Measurements from ENCODE around the gene PAPOLB.

Gene PAPOLB

GRCh38 chr7:4878336-4879335, 16.8 kb upstream of the PAPOLB start:
- CTCF ChIA-PET, result no interaction called here
- POLR2A ChIA-PET, result no interaction called here
- no peak for DNase-seq (ENCODE audit: extremely low spot score)
- TF ChIP-seq CTCF (IDR thresholded peaks at IDR 0.05; ENCODE audit: control extremely low read depth, extremely low read depth, low read depth, missing control alignments), result no peak

GRCh38 chr7:4876586-4876985, 14.8 kb upstream of the PAPOLB start:
- ChIA-PET POLR2A (no interaction called here), CTCF (no interaction called here)
- TF ChIP-seq CTCF (IDR thresholded peaks at IDR 0.05; ENCODE audit: control extremely low read depth, extremely low read depth, low read depth, missing control alignments), result no peak
- DNase-seq (ENCODE audit: extremely low spot score), result no peak

DNA sequence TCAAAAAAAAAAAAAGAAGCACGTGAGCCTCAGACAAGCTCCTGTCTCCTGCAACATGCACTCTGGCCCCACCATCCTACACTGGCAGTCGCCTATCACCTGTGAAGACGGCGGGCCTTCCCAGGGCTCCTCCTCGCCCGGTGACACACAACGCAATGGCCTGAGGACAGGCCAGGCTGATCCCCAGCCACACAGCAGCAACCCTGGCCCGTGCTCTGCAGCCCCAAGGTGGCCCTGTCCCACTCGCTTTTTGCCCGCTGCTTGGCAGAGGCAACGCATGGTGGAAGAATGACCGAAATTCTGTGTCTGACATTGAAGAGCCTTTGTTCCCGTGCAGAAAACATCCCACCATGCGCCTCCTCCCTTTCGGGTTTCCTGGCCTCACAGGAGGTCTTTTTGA, 13.6 kb upstream of the PAPOLB start:
- no peak for TF ChIP-seq CTCF (IDR thresholded peaks at IDR 0.05; ENCODE audit: control extremely low read depth, extremely low read depth, low read depth, missing control alignments)
- ChIA-PET CTCF (no interaction called here), POLR2A (no interaction called here)
- DNase-seq (ENCODE audit: extremely low spot score), result no peak

GRCh38 chr7:4873071-4873944, 11.5 kb upstream of the PAPOLB start:
- TF ChIP-seq CTCF (IDR thresholded peaks at IDR 0.05; ENCODE audit: control extremely low read depth, extremely low read depth, low read depth, missing control alignments), result no peak
- no peak for DNase-seq (ENCODE audit: extremely low spot score)
- ChIA-PET POLR2A (no interaction called here), CTCF (no interaction called here)

DNA sequence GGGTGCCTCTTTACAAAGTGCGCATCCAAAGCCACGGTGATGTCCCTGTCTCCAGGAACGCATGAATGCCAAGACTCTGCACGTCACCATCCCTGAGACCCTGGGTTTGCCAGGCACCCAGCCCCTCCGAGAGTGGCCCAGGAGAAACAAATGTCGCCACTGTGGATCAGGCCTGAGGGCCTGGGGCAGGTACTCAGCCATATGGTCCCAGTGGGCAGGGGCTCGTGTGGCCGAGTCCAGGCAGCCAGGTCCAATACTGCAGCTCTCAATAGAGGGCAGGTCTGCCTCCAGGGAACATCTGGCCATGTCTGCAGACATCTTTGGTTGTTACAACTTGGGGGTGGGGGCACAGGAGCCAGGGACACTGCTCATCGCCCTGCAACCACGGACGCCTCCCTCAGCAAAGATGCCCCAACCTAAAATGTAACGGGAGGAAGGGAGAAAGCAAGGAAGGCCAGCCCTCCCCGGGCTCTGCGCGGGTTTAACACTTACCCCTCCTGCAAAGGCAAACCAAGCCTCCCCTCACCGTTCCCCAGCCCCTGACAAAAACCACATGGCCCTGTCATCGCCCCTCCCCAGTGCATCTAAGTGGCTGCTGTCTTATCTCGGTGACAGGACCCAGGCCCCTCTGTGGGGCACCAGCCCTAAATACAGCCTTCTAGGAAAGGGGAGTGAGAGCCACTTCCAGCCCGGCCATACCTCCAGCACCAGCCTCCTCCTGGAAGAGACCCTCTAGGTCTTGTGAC, 10.3 kb upstream of the PAPOLB start:
- ChIA-PET POLR2A (no interaction called here), CTCF (no interaction called here)
- no peak for TF ChIP-seq CTCF (IDR thresholded peaks at IDR 0.05; ENCODE audit: control extremely low read depth, extremely low read depth, low read depth, missing control alignments)
- DNase-seq (ENCODE audit: extremely low spot score), result no peak

- DNase-seq (ENCODE audit: extremely low spot score), result no peak
- POLR2A ChIA-PET, result no interaction called here
- CTCF ChIA-PET, result no interaction called here
- no peak for TF ChIP-seq CTCF (IDR thresholded peaks at IDR 0.05; ENCODE audit: control extremely low read depth, extremely low read depth, low read depth, missing control alignments)
These were observed 9.3 kb upstream of the PAPOLB start for GRCh38 chr7:4871056-4871680.
